Measurements from ENCODE around the gene SUGCT. TPM values are rescaled to one million over a fixed set of nuclear protein-coding genes. Genes with fewer than 3 reads are reported as not detected.

SUGCT gene
- total RNA-seq, 1 experiment from 2014 or later, result 5.4 TPM

DNA sequence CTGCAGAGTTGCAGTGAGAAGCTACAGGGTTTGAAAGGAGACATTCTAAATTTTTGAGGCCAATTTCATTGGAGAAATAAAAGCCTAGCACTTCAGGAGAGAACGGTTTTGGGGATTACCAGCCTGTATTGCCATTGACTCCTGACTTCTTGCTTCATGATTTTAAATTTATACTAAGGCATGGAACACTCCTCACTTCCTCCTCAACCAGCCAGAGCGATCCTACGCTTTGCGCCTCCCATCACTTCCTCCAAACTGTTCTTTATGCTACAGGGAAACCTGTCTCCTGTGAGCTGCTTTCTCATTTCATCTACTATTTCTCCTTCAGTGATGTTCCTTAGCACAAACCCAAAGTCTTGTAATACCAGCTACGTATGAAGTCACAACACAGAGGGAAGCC, 495.1 kb downstream of the SUGCT start:
- no CpG with 5 or more reads among the region's 5 CpGs for WGBS (ENCODE audit: extremely low coverage, insufficient read length, low lambda C conversion rate)

More for the DNA sequence above, 495.1 kb downstream of the SUGCT start:
- TF ChIP-seq, protein P1, sequence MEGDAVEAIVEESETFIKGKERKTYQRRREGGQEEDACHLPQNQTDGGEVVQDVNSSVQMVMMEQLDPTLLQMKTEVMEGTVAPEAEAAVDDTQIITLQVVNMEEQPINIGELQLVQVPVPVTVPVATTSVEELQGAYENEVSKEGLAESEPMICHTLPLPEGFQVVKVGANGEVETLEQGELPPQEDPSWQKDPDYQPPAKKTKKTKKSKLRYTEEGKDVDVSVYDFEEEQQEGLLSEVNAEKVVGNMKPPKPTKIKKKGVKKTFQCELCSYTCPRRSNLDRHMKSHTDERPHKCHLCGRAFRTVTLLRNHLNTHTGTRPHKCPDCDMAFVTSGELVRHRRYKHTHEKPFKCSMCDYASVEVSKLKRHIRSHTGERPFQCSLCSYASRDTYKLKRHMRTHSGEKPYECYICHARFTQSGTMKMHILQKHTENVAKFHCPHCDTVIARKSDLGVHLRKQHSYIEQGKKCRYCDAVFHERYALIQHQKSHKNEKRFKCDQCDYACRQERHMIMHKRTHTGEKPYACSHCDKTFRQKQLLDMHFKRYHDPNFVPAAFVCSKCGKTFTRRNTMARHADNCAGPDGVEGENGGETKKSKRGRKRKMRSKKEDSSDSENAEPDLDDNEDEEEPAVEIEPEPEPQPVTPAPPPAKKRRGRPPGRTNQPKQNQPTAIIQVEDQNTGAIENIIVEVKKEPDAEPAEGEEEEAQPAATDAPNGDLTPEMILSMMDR (conservative IDR thresholded peaks at IDR 0.05), result no peak
- H3T11ph ChIP-seq (ENCODE audit: low read length), result no peak overlapping the region
- no peak overlapping the region; a peak in 1 of 7 replicates for H3K27ac Mint-ChIP-seq
- H2BK12ac ChIP-seq (ENCODE audit: insufficient read length, low read depth, low read length), result no peak overlapping the region
- no peaks in the 10 kb centered on the region for H3K79me2 ChIP-seq (ENCODE audit: insufficient read depth, low read length)
- no peak overlapping the region for H4K5ac ChIP-seq (ENCODE audit: insufficient read length, low read depth, low read length)
- H3K4me1 ChIP-seq (ENCODE audit: insufficient read depth, low read length), result no peaks in the 10 kb centered on the region
- H3K9me3 Mint-ChIP-seq, result no peaks in the 10 kb centered on the region
- H2BK120ac ChIP-seq (ENCODE audit: low read depth, low read length, poor library complexity, severe bottlenecking), result no peak overlapping the region
- H3K9me3 ChIP-seq (ENCODE audit: control insufficient read depth, low read depth, low read length), result no peaks in the 10 kb centered on the region
- no peak overlapping the region for H3K4ac ChIP-seq (ENCODE audit: low read depth, low read length)
- H2AK5ac ChIP-seq (ENCODE audit: insufficient read length, low read length), result no peak overlapping the region
- no peak overlapping the region for H2BK15ac ChIP-seq (ENCODE audit: low read depth, low read length)
- H3K9ac ChIP-seq (ENCODE audit: extremely low read depth, insufficient read length, low read length), result no peak overlapping the region
- H2BK20ac ChIP-seq (ENCODE audit: low read depth, low read length, poor library complexity, severe bottlenecking), result no peak overlapping the region
- H3K27ac ChIP-seq (ENCODE audit: insufficient read length, low read depth, low read length), result no peak overlapping the region
- H3K79me1 ChIP-seq (ENCODE audit: insufficient read depth, low read depth, low read length, poor library complexity, severe bottlenecking), result no peaks in the 10 kb centered on the region
- H2BK5ac ChIP-seq (ENCODE audit: insufficient read length, low read length), result no peak overlapping the region
- DNase-seq, result no peak
- no peak overlapping the region for H2AFZ ChIP-seq (ENCODE audit: low read length)
- no peak overlapping the region for H3K18ac ChIP-seq (ENCODE audit: insufficient read length, low read depth, low read length)
- H3K14ac ChIP-seq (ENCODE audit: insufficient read depth, low read length), result no peak overlapping the region
- no peak overlapping the region for H3K56ac ChIP-seq (ENCODE audit: insufficient read length, low read depth, low read length)
- no peak overlapping the region for H3K4me3 Mint-ChIP-seq
- no peak overlapping the region for H3K23ac ChIP-seq (ENCODE audit: insufficient read length, low read depth, low read length)
- no peaks in the 10 kb centered on the region for H3K4me1 Mint-ChIP-seq
- H4K8ac ChIP-seq (replicated peaks; ENCODE audit: insufficient read length, low read depth, low read length), result no peak overlapping the region
- H3K27me3 ChIP-seq (ENCODE audit: insufficient read depth, low read length), result no peaks in the 10 kb centered on the region
- no peak overlapping the region for H3K4me2 ChIP-seq (ENCODE audit: insufficient read depth, insufficient read length, low read length)
- no peaks in the 10 kb centered on the region for H4K20me1 ChIP-seq (ENCODE audit: control insufficient read depth, insufficient read depth, insufficient read length)
- H3K27me3 Mint-ChIP-seq (ENCODE audit: low read depth), result no peaks in the 10 kb centered on the region
- no peaks in the 10 kb centered on the region for H3K23me2 ChIP-seq (ENCODE audit: insufficient read length, low read depth, low read length, poor library complexity, severe bottlenecking)
- H3K36me3 Mint-ChIP-seq (ENCODE audit: insufficient read depth in 1 of 3, low read depth in 3 of 3), result no peaks in the 10 kb centered on the region
- H4K91ac ChIP-seq (ENCODE audit: insufficient read length, low read depth, low read length), result no peak overlapping the region
